Non-pigmented ciliary epithelial cell (primary cell): ENCODE results near the gene GSX1.
"Not testable (repeated sequence)": the region's sequence is repeated elsewhere in the genome, so short reads cannot be mapped to it uniquely, and the experiment has no call there.

Experiments used
- DNase-seq: peaks from one replicate; pipeline ENCODE4 v3.0.0-alpha.2; 2010; ENCODE audit warnings: low read depth

Gene GSX1

GRCh38 chr13:27794921-27795717 lies 2.8 kb downstream of the GSX1 start:
- DNase-seq = no peak

- no peak for DNase-seq
Observed at GRCh38 chr13:27795718-27796019, 3.4 kb downstream of the GSX1 start.

- no peak for DNase-seq
Observed at GRCh38 chr13:27796544-27797227, 4.4 kb downstream of the GSX1 start.

GRCh38 chr13:27797228-27797624 lies 4.9 kb downstream of the GSX1 start:
- no peak for DNase-seq

GRCh38 chr13:27806744-27807387 lies 14.6 kb downstream of the GSX1 start:
- DNase-seq = no peak

- DNase-seq = no peak
Observed at GRCh38 chr13:27808851-27809550, 16.7 kb downstream of the GSX1 start.

GRCh38 chr13:27810009-27810408 lies 17.7 kb downstream of the GSX1 start:
- DNase-seq = no peak

- no peak for DNase-seq
Observed at GRCh38 chr13:27810461-27810860, 18.2 kb downstream of the GSX1 start.

GRCh38 chr13:27813826-27814225 lies 21.5 kb downstream of the GSX1 start:
- DNase-seq = no peak

GRCh38 chr13:27817832-27818231 lies 25.5 kb downstream of the GSX1 start:
- not testable (repeated sequence) for DNase-seq

- DNase-seq = no peak
Observed at GRCh38 chr13:27820524-27821482, 28.5 kb downstream of the GSX1 start.

- no peak for DNase-seq
Observed at GRCh38 chr13:27821566-27821965, 29.3 kb downstream of the GSX1 start.

- no peak for DNase-seq
Observed at GRCh38 chr13:27822258-27822872, 30.1 kb downstream of the GSX1 start.

- no peak for DNase-seq
Observed at GRCh38 chr13:27822873-27823311, 30.6 kb downstream of the GSX1 start.

GRCh38 chr13:27824121-27824520 lies 31.8 kb downstream of the GSX1 start:
- no peak for DNase-seq

GRCh38 chr13:27825072-27825471 lies 32.8 kb downstream of the GSX1 start:
- DNase-seq = no peak

- DNase-seq = peak; percentile 47
Observed at GRCh38 chr13:27826379-27827353, 34.4 kb downstream of the GSX1 start.

GRCh38 chr13:27827646-27828045 lies 35.4 kb downstream of the GSX1 start:
- DNase-seq = no peak

GRCh38 chr13:27830010-27830409 lies 37.7 kb downstream of the GSX1 start:
- DNase-seq = no peak

GRCh38 chr13:27833206-27833605 lies 40.9 kb downstream of the GSX1 start:
- no peak for DNase-seq
